Measurements from ENCODE around the gene LYPLA2. TPM values are rescaled to one million over a fixed set of nuclear protein-coding genes. Genes with fewer than 3 reads are reported as not detected.
A peak's percentile ranks its signal among the peaks of the same experiment; 100 is the strongest.
"Not testable (repeated sequence)": the region's sequence is repeated elsewhere in the genome, so short reads cannot be mapped to it uniquely, and the experiment has no call there.

LYPLA2 gene
- total RNA-seq, 1 experiment from 2014 or later = 385 TPM

GRCh38 chr1:23772049-23772853 is 18.7 kb upstream of the LYPLA2 start:
- DNase-seq = peak; percentile 84
- Histone ChIP-seq H3K36me3 (replicated peaks; ENCODE audit: control insufficient read depth, insufficient read depth, low read length) (peaks cover 2% of the 10 kb centered on the region), H3K27me3 (ENCODE audit: control insufficient read depth, insufficient read depth, low read length) (no peaks in the 10 kb centered on the region), H3K4me3 (ENCODE audit: insufficient read depth, low read depth, low read length) (no peak overlapping the region)

GRCh38 chr1:23772854-23773242 is 18.1 kb upstream of the LYPLA2 start:
- no peak for DNase-seq
- Histone ChIP-seq H3K36me3 (replicated peaks; ENCODE audit: control insufficient read depth, insufficient read depth, low read length) (peaks cover 2% of the 10 kb centered on the region), H3K4me3 (ENCODE audit: insufficient read depth, low read depth, low read length) (no peak overlapping the region), H3K27me3 (ENCODE audit: control insufficient read depth, insufficient read depth, low read length) (no peaks in the 10 kb centered on the region)

- no peaks in the 10 kb centered on the region for H3K27me3 ChIP-seq (ENCODE audit: control insufficient read depth, insufficient read depth, low read length)
- peaks cover 2% of the 10 kb centered on the region for H3K36me3 ChIP-seq (replicated peaks; ENCODE audit: control insufficient read depth, insufficient read depth, low read length)
- H3K4me3 ChIP-seq (ENCODE audit: insufficient read depth, low read depth, low read length) = no peak overlapping the region
- no peak for DNase-seq
Observed at GRCh38 chr1:23774174-23774880, 16.6 kb upstream of the LYPLA2 start.

- Histone ChIP-seq H3K27me3 (ENCODE audit: control insufficient read depth, insufficient read depth, low read length) (no peaks in the 10 kb centered on the region), H3K4me3 (ENCODE audit: insufficient read depth, low read depth, low read length) (no peak overlapping the region), H3K36me3 (replicated peaks; ENCODE audit: control insufficient read depth, insufficient read depth, low read length) (peaks cover 3% of the 10 kb centered on the region; the same call in 1 of the 2 replicates)
Observed at GRCh38 chr1:23776217-23776616, 14.7 kb upstream of the LYPLA2 start.

GRCh38 chr1:23777979-23778814 is 12.7 kb upstream of the LYPLA2 start, which contains the start of gene PITHD1:
TSS of gene PITHD1 (plus strand) at chr1:23778418. CDS start at chr1:23778516, 98 bp downstream.
- Histone ChIP-seq H3K27me3 (ENCODE audit: control insufficient read depth, insufficient read depth, low read length) (no peaks in the 10 kb centered on the region), H3K4me3 (ENCODE audit: insufficient read depth, low read depth, low read length) (peak within 1 kb of the TSS; percentile 98), H3K36me3 (replicated peaks; ENCODE audit: control insufficient read depth, insufficient read depth, low read length) (peaks cover 4% of the 10 kb centered on the region; the same call in 1 of the 2 replicates)
- DNase-seq = peak; percentile 99

More at GRCh38 chr1:23776217-23776616, 14.7 kb upstream of the LYPLA2 start:
- DNase-seq = no peak

GRCh38 chr1:23779826-23780371 is 11.0 kb upstream of the LYPLA2 start:
- Histone ChIP-seq H3K27me3 (ENCODE audit: control insufficient read depth, insufficient read depth, low read length) (no peaks in the 10 kb centered on the region), H3K36me3 (replicated peaks; ENCODE audit: control insufficient read depth, insufficient read depth, low read length) (peaks cover 5% of the 10 kb centered on the region; the same call in 1 of the 2 replicates), H3K4me3 (ENCODE audit: insufficient read depth, low read depth, low read length) (no peak overlapping the region)
- DNase-seq = no peak

GRCh38 chr1:23783141-23783540 is 7.8 kb upstream of the LYPLA2 start:
- not testable (repeated sequence) for H3K27me3 ChIP-seq (ENCODE audit: control insufficient read depth, insufficient read depth, low read length); H3K4me3 ChIP-seq (ENCODE audit: insufficient read depth, low read depth, low read length); DNase-seq
- peaks cover 21% of the 10 kb centered on the region for H3K36me3 ChIP-seq (replicated peaks; ENCODE audit: control insufficient read depth, insufficient read depth, low read length)

- Histone ChIP-seq H3K27me3 (ENCODE audit: control insufficient read depth, insufficient read depth, low read length) (no peaks in the 10 kb centered on the region), H3K36me3 (replicated peaks; ENCODE audit: control insufficient read depth, insufficient read depth, low read length) (peaks cover 21% of the 10 kb centered on the region), H3K4me3 (ENCODE audit: insufficient read depth, low read depth, low read length) (no peak overlapping the region)
- no peak for DNase-seq
Observed at GRCh38 chr1:23784846-23785245, 6.1 kb upstream of the LYPLA2 start.

- DNase-seq = no peak
- Histone ChIP-seq H3K27me3 (ENCODE audit: control insufficient read depth, insufficient read depth, low read length) (no peaks in the 10 kb centered on the region), H3K36me3 (replicated peaks; ENCODE audit: control insufficient read depth, insufficient read depth, low read length) (peaks cover 17% of the 10 kb centered on the region), H3K4me3 (ENCODE audit: insufficient read depth, low read depth, low read length) (no peak overlapping the region)
Observed at GRCh38 chr1:23787701-23788100, 3.2 kb upstream of the LYPLA2 start.

GRCh38 chr1:23788695-23789094 is 2.2 kb upstream of the LYPLA2 start:
- no peak for DNase-seq
- H3K4me3 ChIP-seq (ENCODE audit: insufficient read depth, low read depth, low read length) = no peak overlapping the region
- no peaks in the 10 kb centered on the region for H3K27me3 ChIP-seq (ENCODE audit: control insufficient read depth, insufficient read depth, low read length)
- H3K36me3 ChIP-seq (replicated peaks; ENCODE audit: control insufficient read depth, insufficient read depth, low read length) = peaks cover 19% of the 10 kb centered on the region

- peak; percentile 90 for DNase-seq
- peaks cover 13% of the 10 kb centered on the region for H3K36me3 ChIP-seq (replicated peaks; ENCODE audit: control insufficient read depth, insufficient read depth, low read length)
- H3K4me3 ChIP-seq (ENCODE audit: insufficient read depth, low read depth, low read length) = peak overlapping the region; percentile 65
- H3K27me3 ChIP-seq (ENCODE audit: control insufficient read depth, insufficient read depth, low read length) = no peaks in the 10 kb centered on the region
Observed at GRCh38 chr1:23791516-23792047, 637 bp downstream of the LYPLA2 start.

- no peaks in the 10 kb centered on the region for H3K27me3 ChIP-seq (ENCODE audit: control insufficient read depth, insufficient read depth, low read length)
- DNase-seq = peak; percentile 74
- H3K36me3 ChIP-seq (replicated peaks; ENCODE audit: control insufficient read depth, insufficient read depth, low read length) = peaks cover 13% of the 10 kb centered on the region
- H3K4me3 ChIP-seq (ENCODE audit: insufficient read depth, low read depth, low read length) = peak overlapping the region; percentile 65
Observed at GRCh38 chr1:23792151-23792945, 1.4 kb downstream of the LYPLA2 start.

- H3K27me3 ChIP-seq (ENCODE audit: control insufficient read depth, insufficient read depth, low read length) = no peaks in the 10 kb centered on the region
- DNase-seq = peak; percentile 73
- H3K36me3 ChIP-seq (replicated peaks; ENCODE audit: control insufficient read depth, insufficient read depth, low read length) = peaks cover 14% of the 10 kb centered on the region
- H3K4me3 ChIP-seq (ENCODE audit: insufficient read depth, low read depth, low read length) = no peak overlapping the region
Observed at GRCh38 chr1:23793018-23793781, 2.3 kb downstream of the LYPLA2 start.
